HG03280 (cell line): ENCODE results near the gene SLC39A11.
"Not testable (repeated sequence)": the region's sequence is repeated elsewhere in the genome, so short reads cannot be mapped to it uniquely, and the experiment has no call there.

Source experiments
- ATAC-seq: cut with Tn5 transposase; IDR thresholded peaks from one replicate; pipeline ENCODE4 v1.9.1; 2021; ENCODE audit warnings: mild to moderate bottlenecking, moderate library complexity; ENCODE audit not compliant: unreplicated experiment

The SLC39A11 gene

DNA sequence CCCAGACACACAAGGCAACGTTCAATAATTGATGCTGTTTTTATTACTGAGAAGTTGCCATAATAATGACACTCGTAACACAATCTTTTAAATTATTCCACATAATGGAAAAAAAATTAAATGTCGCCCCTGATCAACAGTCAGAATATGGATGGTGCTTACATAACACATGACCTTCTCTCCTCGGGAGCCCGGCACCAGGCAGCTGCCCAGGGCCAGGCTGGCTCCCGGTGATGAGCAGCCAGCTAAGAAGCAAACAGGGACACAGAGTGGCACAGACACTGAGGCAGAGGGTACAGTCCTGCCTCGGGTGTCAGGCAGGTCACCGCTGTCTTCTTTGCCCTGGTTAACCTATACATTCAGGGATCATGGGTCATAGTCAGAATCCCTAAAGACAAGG is 137.9 kb downstream of the SLC39A11 start:
- ATAC-seq = no peak

GRCh38 chr17:72953621-72954020 is 138.9 kb downstream of the SLC39A11 start:
- no peak for ATAC-seq

GRCh38 chr17:72952641-72953315 is 139.7 kb downstream of the SLC39A11 start:
- no peak for ATAC-seq

- ATAC-seq = no peak
These were observed 140.3 kb downstream of the SLC39A11 start for GRCh38 chr17:72952220-72952619.

DNA sequence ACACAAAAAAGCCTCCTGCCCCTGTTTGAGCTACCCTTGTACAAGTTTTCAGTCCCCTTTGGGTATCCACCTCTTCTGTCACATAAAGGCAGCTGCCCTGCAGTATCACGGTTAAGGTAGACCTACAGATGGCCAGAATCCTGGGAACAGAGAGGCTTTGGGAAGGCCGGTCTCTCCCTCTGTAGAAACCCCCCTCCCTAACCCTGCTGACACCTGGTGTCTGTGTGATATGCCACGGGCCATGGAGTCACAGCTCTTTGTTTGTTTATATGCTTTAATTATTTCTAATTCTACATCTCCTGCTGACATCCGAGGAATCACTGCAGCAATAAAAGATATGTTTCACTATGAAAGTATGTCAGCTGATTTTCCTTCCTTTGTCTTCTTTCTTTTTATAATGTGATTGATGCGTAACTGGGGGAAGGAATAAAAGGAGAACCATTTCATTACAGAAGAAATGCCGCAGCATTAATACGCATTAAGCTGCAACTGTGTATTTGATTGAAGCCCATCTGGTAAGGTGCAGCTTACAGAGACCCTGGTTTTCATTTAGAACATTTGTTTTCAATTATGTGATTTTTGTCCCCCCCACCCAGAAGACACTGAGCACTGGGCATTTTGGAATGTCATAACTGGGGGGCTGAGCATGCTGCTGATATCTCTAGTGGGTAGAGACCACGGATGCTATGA is 142.1 kb downstream of the SLC39A11 start:
- no peak for ATAC-seq

GRCh38 chr17:72948115-72948514 is 144.4 kb downstream of the SLC39A11 start:
- no peak for ATAC-seq

- no peak for ATAC-seq
These were observed 145.0 kb downstream of the SLC39A11 start for GRCh38 chr17:72947475-72947874.

DNA sequence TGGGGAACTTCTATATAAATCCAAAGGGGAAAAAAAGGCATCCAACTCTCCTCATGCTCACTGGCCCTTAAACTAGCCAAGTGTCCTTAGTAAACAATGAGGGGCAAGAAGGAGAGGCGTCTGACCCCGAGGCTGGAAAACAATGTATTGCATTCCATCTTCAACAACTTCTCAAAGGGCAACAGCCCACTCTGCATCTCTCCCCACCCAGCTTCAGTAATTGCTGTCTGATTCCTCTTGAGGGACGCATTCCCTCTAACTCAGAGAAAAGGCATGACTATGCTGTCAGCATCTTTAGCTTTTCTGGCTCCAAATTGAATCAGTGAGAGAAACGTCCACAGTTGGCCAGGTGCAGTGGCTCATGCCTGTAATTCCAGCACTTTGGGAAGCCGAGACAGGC is 145.8 kb downstream of the SLC39A11 start:
- ATAC-seq = no peak

DNA sequence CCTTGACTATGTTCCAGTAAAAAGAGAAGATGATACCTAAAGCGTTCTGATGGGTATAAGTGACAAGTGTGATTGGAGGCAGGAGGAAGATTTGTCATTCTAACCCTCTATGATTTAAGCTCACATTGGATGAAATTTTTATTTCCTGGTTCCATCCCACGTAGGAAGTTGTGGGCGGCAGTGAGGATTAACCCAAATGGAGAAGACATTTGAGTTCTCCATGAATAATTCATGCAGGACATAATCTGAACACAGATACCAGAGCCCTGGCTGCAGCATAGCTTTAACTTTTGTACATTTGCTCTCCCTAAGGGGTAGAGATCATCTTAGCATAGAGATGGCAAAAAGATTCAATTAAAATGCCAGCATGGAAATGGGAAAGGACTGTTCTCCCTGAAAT is 146.3 kb downstream of the SLC39A11 start:
- ATAC-seq = no peak

GRCh38 chr17:72945473-72945872 is 147.0 kb downstream of the SLC39A11 start:
- ATAC-seq = no peak

DNA sequence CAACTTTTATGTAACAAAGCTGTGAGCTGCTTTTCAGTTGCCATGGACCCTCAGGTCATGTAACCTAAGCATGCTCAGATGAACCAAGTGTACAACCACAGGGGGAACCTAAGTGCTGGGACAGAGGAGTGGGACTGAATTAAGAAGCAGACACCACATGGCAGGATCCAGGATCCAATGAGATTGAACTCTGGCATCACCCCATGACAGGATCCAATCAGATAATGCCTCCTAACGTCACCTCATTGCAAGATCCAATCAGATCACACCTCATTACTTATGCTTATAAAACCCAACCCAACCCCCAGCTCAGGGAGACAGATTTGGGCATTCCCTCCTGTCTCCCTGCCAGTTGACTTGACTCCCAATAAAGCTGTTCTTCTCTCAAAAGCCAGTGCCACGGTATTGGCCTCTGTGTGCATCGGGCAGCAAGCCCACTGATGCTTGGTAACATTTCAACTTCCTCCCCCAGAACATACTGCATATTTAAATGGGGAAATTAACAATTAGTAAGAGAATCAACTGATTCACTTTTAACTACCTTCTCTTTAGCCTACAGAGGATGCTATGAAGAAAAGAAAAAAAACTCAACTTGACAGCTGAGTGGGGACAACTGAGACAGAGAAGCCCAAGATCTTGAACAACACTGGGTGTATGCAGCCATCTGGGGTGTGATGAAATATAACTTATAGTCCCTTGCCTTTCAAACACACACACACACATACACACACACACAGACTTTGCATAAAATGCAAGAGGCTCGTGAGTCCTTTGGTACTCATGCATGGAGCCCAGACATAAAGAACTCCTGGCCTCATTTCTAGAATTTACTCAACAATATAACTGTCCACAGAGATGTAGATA is 148.4 kb downstream of the SLC39A11 start:
- ATAC-seq = no peak

- no peak for ATAC-seq
These were observed 149.9 kb downstream of the SLC39A11 start for GRCh38 chr17:72942579-72942978.

- ATAC-seq = no peak
These were observed 152.0 kb downstream of the SLC39A11 start for GRCh38 chr17:72940496-72940895.

DNA sequence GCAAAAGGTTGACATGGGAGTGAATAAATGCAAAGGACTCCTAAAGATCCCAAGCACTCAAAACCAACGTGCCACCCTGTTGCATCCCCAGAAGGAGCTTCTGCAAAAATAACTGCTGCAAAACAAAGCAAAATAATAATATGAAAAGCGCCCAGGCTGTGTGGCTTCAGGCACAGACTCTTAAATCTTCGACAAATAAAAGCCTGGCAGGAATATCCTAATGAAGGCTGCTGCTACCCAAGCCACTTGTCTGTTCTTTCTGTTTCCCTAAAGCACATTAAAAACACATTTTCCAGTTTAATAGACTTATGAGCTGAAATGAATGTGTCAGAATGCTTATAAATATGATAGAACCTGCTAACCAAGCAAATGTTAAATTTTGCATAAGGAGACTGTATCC is 154.0 kb downstream of the SLC39A11 start:
- ATAC-seq = no peak

- ATAC-seq = no peak
These were observed 154.8 kb downstream of the SLC39A11 start for GRCh38 chr17:72937707-72938106.

GRCh38 chr17:72937254-72937653 is 155.2 kb downstream of the SLC39A11 start:
- not testable (repeated sequence) for ATAC-seq

DNA sequence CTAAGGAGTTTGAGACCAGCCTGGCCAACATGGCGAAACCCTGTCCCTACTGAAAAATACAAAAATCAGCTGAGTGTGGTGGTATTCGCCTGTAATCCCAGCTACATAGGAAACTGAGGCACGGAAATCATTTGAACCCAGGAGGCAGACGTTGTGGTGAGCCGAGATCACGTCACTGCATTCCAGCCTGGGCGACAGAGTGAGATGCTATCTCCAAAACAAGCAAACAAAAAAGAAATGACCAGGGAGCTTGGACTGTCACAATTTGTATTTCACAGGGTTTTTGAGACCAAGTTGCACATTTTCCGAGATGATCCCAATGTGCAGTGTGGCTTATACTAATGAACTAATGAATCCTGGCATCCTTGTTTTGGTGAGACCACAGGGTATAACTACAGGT is 156.5 kb downstream of the SLC39A11 start:
- no peak for ATAC-seq

DNA sequence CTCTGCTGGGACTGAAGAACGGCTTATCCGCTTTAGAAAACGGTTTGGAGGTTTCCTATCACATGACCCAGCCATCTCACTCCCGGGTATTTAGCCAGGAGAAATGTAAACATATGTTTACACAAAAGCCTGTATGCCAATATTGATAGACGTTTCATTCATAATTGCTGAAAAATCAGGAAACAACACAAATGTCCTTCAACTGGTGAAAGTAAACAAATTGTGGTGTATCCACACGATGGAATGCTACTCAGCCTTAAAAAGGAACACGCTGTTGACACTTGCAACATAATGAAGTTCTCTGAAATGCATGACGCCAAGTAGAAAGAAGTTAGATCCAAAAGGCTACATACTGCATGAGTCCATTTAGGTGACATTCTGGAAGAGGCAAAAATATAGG is 157.6 kb downstream of the SLC39A11 start:
- ATAC-seq = no peak

GRCh38 chr17:72931635-72932034 is 160.9 kb downstream of the SLC39A11 start:
- ATAC-seq = peak; percentile 47

- peak; percentile 57 for ATAC-seq
These were observed 161.3 kb downstream of the SLC39A11 start for GRCh38 chr17:72931163-72931562.

DNA sequence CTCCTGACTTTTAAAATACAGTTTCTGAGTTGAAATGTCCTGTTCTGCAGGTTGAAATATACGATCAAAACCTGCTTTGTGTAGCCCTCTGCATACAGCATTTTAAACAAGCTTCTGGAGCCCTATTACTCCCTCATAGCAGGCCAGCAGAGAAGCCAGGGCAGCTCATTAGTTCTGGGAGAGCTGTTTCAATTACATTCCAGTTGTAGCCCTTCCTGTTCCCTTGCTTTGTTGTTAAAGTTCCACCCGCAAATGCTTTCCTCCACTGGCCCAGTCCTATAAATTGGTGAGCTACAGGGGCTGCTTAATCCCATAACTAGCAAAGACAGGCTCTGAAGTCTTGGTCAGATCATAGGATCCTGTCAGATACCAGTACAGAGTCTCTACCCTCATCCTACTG is 162.5 kb downstream of the SLC39A11 start:
- ATAC-seq = no peak
